HEK293 (cell line): ENCODE measurements around the gene CADPS.

ENCODE experiments used
- CTCF ChIA-PET: fragments of 350-600 bp; formaldehyde crosslinking; extraction: SDS; loops from one replicate; lab custom pipeline; 2021; ENCODE audit warnings: antibody characterized with exemption; lab: Yijun Ruan, JAX
- POLR2A ChIA-PET: fragments of 300-600 bp; formaldehyde crosslinking; extraction: SDS; loops from one replicate; lab custom pipeline; 2020; ENCODE audit warnings: antibody characterized with exemption, inconsistent platforms; lab: Yijun Ruan, JAX
- H3K27ac ChIP-seq: fragments of 200-500 bp; sonication (Bioruptor generic); 2 replicates; pipeline ENCODE4 v1.5.1; 2014; ENCODE audit warnings: low read depth, low read length, control low read depth, inconsistent platforms; ENCODE audit errors: extremely low read depth
- H3K36me3 ChIP-seq, 2 experiments: fragments of 200-500 bp in 1 of 2; sonication (Bioruptor generic) in 1 of 2; 1 replicate in 1 of 2; 2 replicates in 1 of 2; pipeline ENCODE4 v1.5.1; 2014 to 2017; ENCODE audit warnings: inconsistent platforms in 2 of 2, low read length in 2 of 2; ENCODE audit not compliant: control insufficient read depth in 2 of 2, insufficient read depth in 1 of 2
- H3K4me1 ChIP-seq: fragments of 200-500 bp; sonication (Bioruptor generic); 2 replicates; pipeline ENCODE4 v1.5.1; 2014; ENCODE audit warnings: mild to moderate bottlenecking, low read length, inconsistent platforms; ENCODE audit not compliant: control insufficient read depth, insufficient read depth
- H3K4me3 ChIP-seq: 2 replicates; pipeline ENCODE4 v1.5.1; 2011; ENCODE audit warnings: low read depth, mild to moderate bottlenecking, control low read depth, low read length, moderate library complexity
- H3K9me3 ChIP-seq: fragments of 200-500 bp; sonication (Bioruptor generic); 2 replicates; pipeline ENCODE4 v1.5.1; 2014; ENCODE audit warnings: low read depth, low read length, inconsistent platforms; ENCODE audit not compliant: control insufficient read depth, insufficient read depth
- GLIS1 ChIP-seq: fragments of 450-650 bp; formaldehyde crosslinking; IDR thresholded peaks from 2 replicates; pipeline ENCODE4 v1.5.1; 2016; ENCODE audit warnings: missing biosample characterization, missing genetic modification characterization
- IKZF3 ChIP-seq: fragments of 450-650 bp; IDR thresholded peaks from 2 replicates; pipeline ENCODE4 v1.5.0; 2018; ENCODE audit warnings: missing biosample characterization, mild to moderate bottlenecking, missing genetic modification characterization, moderate library complexity
- SCRT1 ChIP-seq: fragments of 450-650 bp; formaldehyde crosslinking; IDR thresholded peaks from 2 replicates; pipeline ENCODE4 v1.5.1; 2016; ENCODE audit warnings: missing biosample characterization, missing genetic modification characterization, borderline replicate concordance
- SCRT2 ChIP-seq: fragments of 450-650 bp; formaldehyde crosslinking; IDR thresholded peaks from 2 replicates; pipeline ENCODE4 v1.5.1; 2016; ENCODE audit warnings: missing biosample characterization, missing genetic modification characterization
- SP2 ChIP-seq: fragments of 450-650 bp; formaldehyde crosslinking; IDR thresholded peaks from 2 replicates; pipeline ENCODE4 v1.5.1; 2016; ENCODE audit warnings: missing biosample characterization, missing genetic modification characterization
- ZFP69B ChIP-seq: fragments of 450-650 bp; formaldehyde crosslinking; IDR thresholded peaks from 2 replicates; pipeline ENCODE4 v1.5.1; 2016; ENCODE audit warnings: missing biosample characterization, missing genetic modification characterization
- ZNF146 ChIP-seq: fragments of 450-650 bp; formaldehyde crosslinking; IDR thresholded peaks from 2 replicates; pipeline ENCODE4 v1.5.1; 2016; ENCODE audit warnings: missing biosample characterization, missing genetic modification characterization
- ZNF169 ChIP-seq: fragments of 450-650 bp; formaldehyde crosslinking; IDR thresholded peaks from 2 replicates; pipeline ENCODE4 v1.5.1; 2016; ENCODE audit warnings: missing biosample characterization, missing genetic modification characterization
- ZNF23 ChIP-seq: fragments of 450-650 bp; formaldehyde crosslinking; IDR thresholded peaks from 2 replicates; pipeline ENCODE4 v1.5.1; 2016; ENCODE audit warnings: missing biosample characterization, missing genetic modification characterization, borderline replicate concordance
- ZNF24 ChIP-seq: fragments of 450-650 bp; formaldehyde crosslinking; IDR thresholded peaks from 2 replicates; pipeline ENCODE4 v1.5.1; 2016; ENCODE audit warnings: missing biosample characterization, missing genetic modification characterization
- ZNF324 ChIP-seq: fragments of 450-650 bp; formaldehyde crosslinking; IDR thresholded peaks from 2 replicates; pipeline ENCODE4 v1.5.1; 2016; ENCODE audit warnings: missing biosample characterization, missing genetic modification characterization
- ZNF354C ChIP-seq: fragments of 450-650 bp; formaldehyde crosslinking; IDR thresholded peaks from 2 replicates; pipeline ENCODE4 v1.5.1; 2016; ENCODE audit warnings: missing biosample characterization, missing genetic modification characterization, low read depth, borderline replicate concordance
- ZNF366 ChIP-seq: fragments of 450-650 bp; formaldehyde crosslinking; conservative IDR thresholded peaks from 2 replicates; pipeline ENCODE4 v1.5.1; 2016; ENCODE audit warnings: missing biosample characterization, missing genetic modification characterization
- ZNF544 ChIP-seq: fragments of 450-650 bp; formaldehyde crosslinking; IDR thresholded peaks from 2 replicates; pipeline ENCODE4 v1.5.0; 2017; ENCODE audit warnings: missing biosample characterization, missing genetic modification characterization
- ZNF621 ChIP-seq: fragments of 450-650 bp; formaldehyde crosslinking; IDR thresholded peaks from 2 replicates; pipeline ENCODE4 v1.5.1; 2017; ENCODE audit warnings: missing biosample characterization, missing genetic modification characterization
- ZNF830 ChIP-seq: fragments of 450-650 bp; IDR thresholded peaks from 2 replicates; pipeline ENCODE4 v1.5.0; 2018; ENCODE audit warnings: missing biosample characterization, missing genetic modification characterization, low read depth, mild to moderate bottlenecking, moderate library complexity
- TF ChIP-seq, protein P1 (sequence below): fragments of 450-650 bp; formaldehyde crosslinking; IDR thresholded peaks from 2 replicates; pipeline ENCODE4 v1.5.1; 2016; ENCODE audit warnings: missing biosample characterization, missing genetic modification characterization
- TF ChIP-seq, protein P2 (sequence below): fragments of 450-650 bp; formaldehyde crosslinking; IDR thresholded peaks from 2 replicates; pipeline ENCODE4 v1.5.1; 2016; ENCODE audit warnings: missing biosample characterization, missing genetic modification characterization
- TF ChIP-seq, protein P3 (sequence below): fragments of 450-650 bp; IDR thresholded peaks from 2 replicates; pipeline ENCODE4 v1.5.1; 2018; ENCODE audit warnings: missing biosample characterization, mild to moderate bottlenecking, missing genetic modification characterization
- TF ChIP-seq, protein P4 (sequence below): fragments of 450-650 bp; formaldehyde crosslinking; IDR thresholded peaks from 2 replicates; pipeline ENCODE4 v1.5.1; 2016; ENCODE audit warnings: missing biosample characterization, missing genetic modification characterization
- TF ChIP-seq, protein P5 (sequence below): fragments of 450-650 bp; formaldehyde crosslinking; IDR thresholded peaks from 2 replicates; pipeline ENCODE4 v1.5.1; 2016; ENCODE audit warnings: missing biosample characterization, missing genetic modification characterization, low read depth

CADPS gene

DNA sequence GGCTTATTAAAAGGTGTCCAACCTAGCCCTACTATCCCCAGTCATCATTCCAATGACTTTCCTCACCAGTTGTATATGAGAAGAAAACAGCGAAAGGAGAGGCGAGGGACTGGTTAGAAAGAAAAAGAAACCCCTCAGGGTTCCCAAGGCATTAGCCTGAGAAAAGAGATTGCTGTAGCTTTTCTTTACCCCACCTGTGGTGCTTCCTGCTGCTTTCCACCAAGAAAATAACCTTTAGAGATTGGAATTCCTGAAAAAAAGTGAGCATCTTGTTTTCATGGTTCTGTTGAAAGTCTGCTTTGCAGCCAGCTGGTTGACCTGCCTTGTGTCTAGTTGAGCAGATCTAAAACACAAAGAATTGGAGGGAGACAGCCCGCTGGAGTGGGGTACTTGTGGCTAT is 196.4 kb downstream of the CADPS start (continued):
- TF ChIP-seq, protein P1, sequence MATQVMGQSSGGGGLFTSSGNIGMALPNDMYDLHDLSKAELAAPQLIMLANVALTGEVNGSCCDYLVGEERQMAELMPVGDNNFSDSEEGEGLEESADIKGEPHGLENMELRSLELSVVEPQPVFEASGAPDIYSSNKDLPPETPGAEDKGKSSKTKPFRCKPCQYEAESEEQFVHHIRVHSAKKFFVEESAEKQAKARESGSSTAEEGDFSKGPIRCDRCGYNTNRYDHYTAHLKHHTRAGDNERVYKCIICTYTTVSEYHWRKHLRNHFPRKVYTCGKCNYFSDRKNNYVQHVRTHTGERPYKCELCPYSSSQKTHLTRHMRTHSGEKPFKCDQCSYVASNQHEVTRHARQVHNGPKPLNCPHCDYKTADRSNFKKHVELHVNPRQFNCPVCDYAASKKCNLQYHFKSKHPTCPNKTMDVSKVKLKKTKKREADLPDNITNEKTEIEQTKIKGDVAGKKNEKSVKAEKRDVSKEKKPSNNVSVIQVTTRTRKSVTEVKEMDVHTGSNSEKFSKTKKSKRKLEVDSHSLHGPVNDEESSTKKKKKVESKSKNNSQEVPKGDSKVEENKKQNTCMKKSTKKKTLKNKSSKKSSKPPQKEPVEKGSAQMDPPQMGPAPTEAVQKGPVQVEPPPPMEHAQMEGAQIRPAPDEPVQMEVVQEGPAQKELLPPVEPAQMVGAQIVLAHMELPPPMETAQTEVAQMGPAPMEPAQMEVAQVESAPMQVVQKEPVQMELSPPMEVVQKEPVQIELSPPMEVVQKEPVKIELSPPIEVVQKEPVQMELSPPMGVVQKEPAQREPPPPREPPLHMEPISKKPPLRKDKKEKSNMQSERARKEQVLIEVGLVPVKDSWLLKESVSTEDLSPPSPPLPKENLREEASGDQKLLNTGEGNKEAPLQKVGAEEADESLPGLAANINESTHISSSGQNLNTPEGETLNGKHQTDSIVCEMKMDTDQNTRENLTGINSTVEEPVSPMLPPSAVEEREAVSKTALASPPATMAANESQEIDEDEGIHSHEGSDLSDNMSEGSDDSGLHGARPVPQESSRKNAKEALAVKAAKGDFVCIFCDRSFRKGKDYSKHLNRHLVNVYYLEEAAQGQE (tag by site-specific recombination): no peak
- TF ChIP-seq SCRT1 (tag by site-specific recombination): no peak
- TF ChIP-seq, protein P2, sequence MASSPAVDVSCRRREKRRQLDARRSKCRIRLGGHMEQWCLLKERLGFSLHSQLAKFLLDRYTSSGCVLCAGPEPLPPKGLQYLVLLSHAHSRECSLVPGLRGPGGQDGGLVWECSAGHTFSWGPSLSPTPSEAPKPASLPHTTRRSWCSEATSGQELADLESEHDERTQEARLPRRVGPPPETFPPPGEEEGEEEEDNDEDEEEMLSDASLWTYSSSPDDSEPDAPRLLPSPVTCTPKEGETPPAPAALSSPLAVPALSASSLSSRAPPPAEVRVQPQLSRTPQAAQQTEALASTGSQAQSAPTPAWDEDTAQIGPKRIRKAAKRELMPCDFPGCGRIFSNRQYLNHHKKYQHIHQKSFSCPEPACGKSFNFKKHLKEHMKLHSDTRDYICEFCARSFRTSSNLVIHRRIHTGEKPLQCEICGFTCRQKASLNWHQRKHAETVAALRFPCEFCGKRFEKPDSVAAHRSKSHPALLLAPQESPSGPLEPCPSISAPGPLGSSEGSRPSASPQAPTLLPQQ (tag by site-specific recombination): no peak
- no peak for TF ChIP-seq ZNF621 (tag by site-specific recombination)
- TF ChIP-seq, protein P3, sequence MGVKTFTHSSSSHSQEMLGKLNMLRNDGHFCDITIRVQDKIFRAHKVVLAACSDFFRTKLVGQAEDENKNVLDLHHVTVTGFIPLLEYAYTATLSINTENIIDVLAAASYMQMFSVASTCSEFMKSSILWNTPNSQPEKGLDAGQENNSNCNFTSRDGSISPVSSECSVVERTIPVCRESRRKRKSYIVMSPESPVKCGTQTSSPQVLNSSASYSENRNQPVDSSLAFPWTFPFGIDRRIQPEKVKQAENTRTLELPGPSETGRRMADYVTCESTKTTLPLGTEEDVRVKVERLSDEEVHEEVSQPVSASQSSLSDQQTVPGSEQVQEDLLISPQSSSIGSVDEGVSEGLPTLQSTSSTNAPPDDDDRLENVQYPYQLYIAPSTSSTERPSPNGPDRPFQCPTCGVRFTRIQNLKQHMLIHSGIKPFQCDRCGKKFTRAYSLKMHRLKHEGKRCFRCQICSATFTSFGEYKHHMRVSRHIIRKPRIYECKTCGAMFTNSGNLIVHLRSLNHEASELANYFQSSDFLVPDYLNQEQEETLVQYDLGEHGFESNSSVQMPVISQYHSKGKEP (tag by site-specific recombination): no peak
- TF ChIP-seq ZNF24 (tag by site-specific recombination): no peak
- no peak for TF ChIP-seq ZNF354C
- TF ChIP-seq, all 188 proteins: peak for 0

DNA sequence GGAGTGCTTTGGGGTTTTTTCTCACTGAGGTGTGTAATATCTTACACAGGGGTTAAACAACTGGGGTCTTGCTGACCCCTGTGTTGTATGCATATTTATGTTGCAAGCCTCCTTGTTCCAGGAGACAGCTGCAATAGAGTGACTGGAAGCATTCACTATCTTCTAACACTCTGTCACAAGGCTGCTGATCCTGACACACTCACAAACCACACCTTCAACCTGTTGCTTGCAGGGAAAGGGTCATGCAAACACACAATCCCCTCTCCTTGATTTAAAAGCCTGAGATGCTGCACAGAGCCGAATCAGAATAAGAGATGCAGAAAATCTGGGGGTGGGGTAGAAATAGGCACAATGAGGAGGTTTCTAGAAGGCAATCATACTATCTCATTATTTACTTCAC is 197.3 kb downstream of the CADPS start:
- ChIA-PET POLR2A (no interaction called here), CTCF (no interaction called here)
- Histone ChIP-seq H3K9me3 (no peaks in the 10 kb centered on the region), H3K36me3 (no peaks in the 10 kb centered on the region), H3K4me1 (no peaks in the 10 kb centered on the region), H3K27ac (no peak overlapping the region), H3K4me3 (no peak overlapping the region)
- TF ChIP-seq, protein P4, sequence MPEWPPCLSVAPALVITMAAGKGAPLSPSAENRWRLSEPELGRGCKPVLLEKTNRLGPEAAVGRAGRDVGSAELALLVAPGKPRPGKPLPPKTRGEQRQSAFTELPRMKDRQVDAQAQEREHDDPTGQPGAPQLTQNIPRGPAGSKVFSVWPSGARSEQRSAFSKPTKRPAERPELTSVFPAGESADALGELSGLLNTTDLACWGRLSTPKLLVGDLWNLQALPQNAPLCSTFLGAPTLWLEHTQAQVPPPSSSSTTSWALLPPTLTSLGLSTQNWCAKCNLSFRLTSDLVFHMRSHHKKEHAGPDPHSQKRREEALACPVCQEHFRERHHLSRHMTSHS (tag by site-specific recombination): no peak
- TF ChIP-seq ZFP69B (tag by site-specific recombination) (no peak), SCRT2 (tag by site-specific recombination) (peak; percentile 75), ZNF544 (no peak), ZNF366 (tag by site-specific recombination) (no peak), ZNF324 (tag by site-specific recombination) (no peak), ZNF169 (tag by site-specific recombination) (no peak), SP2 (no peak), ZNF830 (tag by site-specific recombination) (no peak), IKZF3 (tag by site-specific recombination) (no peak), ZNF146 (tag by site-specific recombination) (no peak), SCRT1 (tag by site-specific recombination) (0 out of 2 replicates have a peak, but pooled peaks have one; percentile 25), ZNF23 (tag by site-specific recombination) (no peak), GLIS1 (tag by site-specific recombination) (no peak)
- TF ChIP-seq, protein P5, sequence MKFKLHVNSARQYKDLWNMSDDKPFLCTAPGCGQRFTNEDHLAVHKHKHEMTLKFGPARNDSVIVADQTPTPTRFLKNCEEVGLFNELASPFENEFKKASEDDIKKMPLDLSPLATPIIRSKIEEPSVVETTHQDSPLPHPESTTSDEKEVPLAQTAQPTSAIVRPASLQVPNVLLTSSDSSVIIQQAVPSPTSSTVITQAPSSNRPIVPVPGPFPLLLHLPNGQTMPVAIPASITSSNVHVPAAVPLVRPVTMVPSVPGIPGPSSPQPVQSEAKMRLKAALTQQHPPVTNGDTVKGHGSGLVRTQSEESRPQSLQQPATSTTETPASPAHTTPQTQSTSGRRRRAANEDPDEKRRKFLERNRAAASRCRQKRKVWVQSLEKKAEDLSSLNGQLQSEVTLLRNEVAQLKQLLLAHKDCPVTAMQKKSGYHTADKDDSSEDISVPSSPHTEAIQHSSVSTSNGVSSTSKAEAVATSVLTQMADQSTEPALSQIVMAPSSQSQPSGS (tag by site-specific recombination): no peak
- TF ChIP-seq, all 188 proteins: peak for 2
